ENCODE results near the gene CLDN6.
A peak's percentile ranks its signal among the peaks of the same experiment; 100 is the strongest.

CLDN6 gene

DNA sequence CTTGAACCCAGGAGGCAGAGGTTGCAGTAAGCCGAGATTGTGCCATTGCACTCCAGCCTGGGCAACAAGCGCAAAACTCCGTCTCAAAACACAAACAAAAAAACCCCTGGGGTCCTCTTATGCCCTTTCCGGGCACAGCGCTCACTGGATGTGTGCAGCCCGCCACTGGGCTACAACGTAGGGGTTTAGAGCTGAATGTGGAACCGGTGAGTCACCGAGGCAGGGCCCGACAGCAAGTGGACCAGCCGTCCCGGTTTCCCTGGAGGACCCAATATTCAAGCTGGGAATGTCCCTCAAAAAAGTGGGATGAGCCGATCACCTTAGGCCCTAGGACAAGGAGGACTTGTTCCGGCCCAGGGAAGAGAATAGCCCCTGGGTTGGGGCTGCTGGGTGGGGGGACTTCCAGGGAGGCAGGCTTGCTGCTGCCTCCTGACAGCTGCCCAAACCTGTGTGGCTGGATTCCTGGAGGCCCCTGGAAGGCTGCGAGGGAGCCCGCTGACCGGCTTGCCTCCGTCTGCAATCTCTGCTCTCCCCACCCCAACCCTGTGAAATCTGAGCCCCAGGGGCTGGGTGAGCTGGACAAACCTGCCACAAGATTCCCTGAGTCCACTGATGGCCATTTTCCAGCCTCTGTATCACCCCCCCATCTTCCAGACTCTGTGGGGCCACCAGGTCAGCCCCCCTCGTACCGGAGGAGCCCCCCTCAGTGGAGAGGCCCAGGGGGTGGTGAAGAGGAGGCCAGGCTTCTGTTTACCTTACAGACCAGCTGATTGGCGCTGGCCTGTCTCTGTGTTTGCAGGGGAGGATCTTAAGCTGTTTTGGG, 8.2 kb downstream of the CLDN6 start:
- TF ChIP-seq, protein P1, sequence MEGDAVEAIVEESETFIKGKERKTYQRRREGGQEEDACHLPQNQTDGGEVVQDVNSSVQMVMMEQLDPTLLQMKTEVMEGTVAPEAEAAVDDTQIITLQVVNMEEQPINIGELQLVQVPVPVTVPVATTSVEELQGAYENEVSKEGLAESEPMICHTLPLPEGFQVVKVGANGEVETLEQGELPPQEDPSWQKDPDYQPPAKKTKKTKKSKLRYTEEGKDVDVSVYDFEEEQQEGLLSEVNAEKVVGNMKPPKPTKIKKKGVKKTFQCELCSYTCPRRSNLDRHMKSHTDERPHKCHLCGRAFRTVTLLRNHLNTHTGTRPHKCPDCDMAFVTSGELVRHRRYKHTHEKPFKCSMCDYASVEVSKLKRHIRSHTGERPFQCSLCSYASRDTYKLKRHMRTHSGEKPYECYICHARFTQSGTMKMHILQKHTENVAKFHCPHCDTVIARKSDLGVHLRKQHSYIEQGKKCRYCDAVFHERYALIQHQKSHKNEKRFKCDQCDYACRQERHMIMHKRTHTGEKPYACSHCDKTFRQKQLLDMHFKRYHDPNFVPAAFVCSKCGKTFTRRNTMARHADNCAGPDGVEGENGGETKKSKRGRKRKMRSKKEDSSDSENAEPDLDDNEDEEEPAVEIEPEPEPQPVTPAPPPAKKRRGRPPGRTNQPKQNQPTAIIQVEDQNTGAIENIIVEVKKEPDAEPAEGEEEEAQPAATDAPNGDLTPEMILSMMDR (conservative IDR thresholded peaks at IDR 0.05; ENCODE audit: low read depth, low read length) = no peak
- H3K4me3 ChIP-seq (ENCODE audit: low read depth, low read length) = no peak overlapping the region
- DNase-seq (ENCODE audit: low read depth) = peak; percentile 24

DNA sequence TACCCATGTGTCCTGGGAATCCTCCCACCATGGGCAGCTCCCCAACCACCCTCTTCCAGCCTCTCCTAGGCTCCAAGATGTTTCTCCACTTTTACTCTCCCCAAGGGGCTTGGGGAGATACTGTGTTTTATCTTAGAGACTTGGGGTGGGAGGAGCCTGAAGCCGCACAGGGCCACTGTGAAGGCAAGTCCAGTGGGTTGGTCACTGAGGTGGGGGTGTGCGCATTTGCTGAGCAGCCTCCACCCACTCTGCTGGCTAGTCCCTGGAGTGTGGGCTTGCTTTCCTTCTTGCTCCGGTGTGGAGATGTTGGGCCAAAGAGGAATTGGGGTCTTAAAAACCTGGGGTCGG, 9.3 kb downstream of the CLDN6 start:
- TF ChIP-seq, protein P1 (conservative IDR thresholded peaks at IDR 0.05; ENCODE audit: low read depth, low read length) = no peak
- no peak for DNase-seq (ENCODE audit: low read depth)
- no peak overlapping the region for H3K4me3 ChIP-seq (ENCODE audit: low read depth, low read length)

DNA sequence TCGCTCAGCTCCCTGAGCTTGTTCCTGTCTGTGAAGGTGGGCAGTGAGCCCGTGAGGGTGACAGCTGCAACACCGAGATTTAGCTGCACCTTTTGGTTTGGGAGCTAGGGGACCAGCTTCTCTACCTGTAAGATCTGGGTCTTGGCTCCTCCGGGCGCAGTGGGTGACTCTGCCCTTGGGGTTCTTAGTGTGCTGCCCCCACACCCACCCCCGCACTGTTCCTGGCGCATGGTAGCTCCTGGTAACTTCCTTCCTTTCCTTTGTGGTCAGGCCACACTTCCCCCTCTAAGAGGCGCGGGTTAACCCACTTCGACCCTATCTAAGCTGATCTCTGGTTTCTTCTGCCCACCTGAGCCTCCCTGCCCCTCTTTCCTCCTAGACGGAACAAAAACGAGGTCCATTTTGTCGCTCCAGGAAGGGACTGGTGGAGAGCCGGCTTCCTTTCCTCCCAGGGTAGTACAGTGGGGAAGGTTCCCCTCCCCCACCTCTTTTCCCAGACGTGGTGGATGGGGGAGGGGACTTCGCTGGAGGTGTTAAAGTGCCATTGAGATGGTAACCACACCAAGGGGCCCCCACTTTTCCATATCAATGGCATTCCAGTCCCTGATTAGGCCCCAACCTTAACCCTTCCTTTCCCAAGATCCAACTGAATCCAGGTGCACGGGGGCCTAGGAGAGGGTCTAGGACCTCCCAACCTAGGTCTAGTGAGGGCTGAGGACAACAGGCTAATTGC, 9.9 kb downstream of the CLDN6 start:
- DNase-seq (ENCODE audit: low read depth) = no peak
- TF ChIP-seq, protein P1 (conservative IDR thresholded peaks at IDR 0.05; ENCODE audit: low read depth, low read length) = no peak
- no peak overlapping the region for H3K4me3 ChIP-seq (ENCODE audit: low read depth, low read length)

DNA sequence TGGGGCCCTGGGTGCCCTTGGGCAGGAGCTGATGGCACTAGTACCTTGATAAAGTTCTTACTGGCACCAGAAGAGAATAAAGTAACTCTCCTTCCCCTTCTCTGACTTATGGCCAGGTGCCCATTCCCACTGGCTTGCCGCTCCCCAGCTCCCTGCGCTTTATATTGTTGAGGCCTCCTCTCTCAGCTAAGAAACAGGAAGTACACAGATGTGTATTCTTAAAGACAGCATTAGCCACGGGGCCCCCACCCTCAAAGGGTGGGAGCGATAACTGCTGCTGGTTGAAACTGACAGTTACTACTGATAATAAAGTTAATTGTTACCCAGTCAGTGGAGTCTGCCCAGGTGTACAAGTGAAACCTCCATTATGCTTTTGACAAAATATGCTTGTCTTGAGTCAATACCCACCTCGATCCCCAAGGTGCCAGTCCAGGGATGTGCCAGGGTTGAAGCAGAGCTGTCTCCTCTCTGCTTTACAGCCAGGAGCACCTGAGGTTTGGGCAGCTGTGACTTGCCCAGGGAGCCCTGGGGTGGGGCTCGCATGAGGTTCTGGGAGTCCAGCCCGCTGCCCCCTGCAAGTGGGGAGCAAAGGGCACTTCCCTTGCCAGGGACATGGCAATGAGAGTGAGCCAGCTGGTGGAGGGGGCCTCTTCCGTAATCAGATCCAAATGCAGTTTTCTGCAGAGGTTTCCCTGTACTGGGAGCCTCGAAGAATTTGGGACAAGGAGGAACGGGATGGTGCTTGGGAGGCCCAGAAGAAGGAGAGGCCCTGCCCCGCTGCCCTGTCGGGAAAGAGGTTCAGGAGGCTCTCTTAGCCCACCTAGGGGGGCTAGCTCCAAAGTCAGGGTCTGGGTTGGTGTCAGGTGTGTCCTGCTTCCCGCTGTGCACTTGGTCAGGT, 10.7 kb downstream of the CLDN6 start:
- TF ChIP-seq, protein P1 (conservative IDR thresholded peaks at IDR 0.05; ENCODE audit: low read depth, low read length) = no peak
- H3K4me3 ChIP-seq (ENCODE audit: low read depth, low read length) = no peak overlapping the region
- no peak for DNase-seq (ENCODE audit: low read depth)

DNA sequence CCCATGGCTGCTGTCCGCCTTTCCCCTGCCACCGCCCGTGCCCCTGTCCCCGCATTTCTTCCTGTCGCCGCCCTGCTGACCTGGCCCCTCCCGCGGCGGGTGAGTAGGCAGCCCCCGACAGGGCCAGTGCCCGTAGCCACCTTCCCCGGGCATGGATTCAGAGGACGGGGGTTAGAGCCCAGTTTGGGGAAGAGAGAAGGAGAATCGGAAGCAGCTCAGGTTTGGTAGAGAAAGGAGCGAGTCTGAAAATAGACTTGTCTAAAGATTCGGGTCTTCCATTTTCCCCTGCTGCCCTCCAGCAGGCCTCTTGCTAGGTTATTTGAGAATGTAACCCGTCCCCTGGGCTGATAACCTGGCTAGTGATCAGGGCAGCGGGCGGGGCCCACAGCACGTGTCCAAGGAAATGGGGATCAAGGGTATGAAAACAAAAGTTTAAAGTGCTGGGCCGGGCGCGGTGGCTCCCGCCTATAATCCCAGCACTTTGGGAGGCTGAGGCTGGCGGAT, 13.2 kb downstream of the CLDN6 start:
- no peak overlapping the region for H3K4me3 ChIP-seq (ENCODE audit: low read depth, low read length)
- TF ChIP-seq, protein P1 (conservative IDR thresholded peaks at IDR 0.05; ENCODE audit: low read depth, low read length) = no peak
- no peak for DNase-seq (ENCODE audit: low read depth)

DNA sequence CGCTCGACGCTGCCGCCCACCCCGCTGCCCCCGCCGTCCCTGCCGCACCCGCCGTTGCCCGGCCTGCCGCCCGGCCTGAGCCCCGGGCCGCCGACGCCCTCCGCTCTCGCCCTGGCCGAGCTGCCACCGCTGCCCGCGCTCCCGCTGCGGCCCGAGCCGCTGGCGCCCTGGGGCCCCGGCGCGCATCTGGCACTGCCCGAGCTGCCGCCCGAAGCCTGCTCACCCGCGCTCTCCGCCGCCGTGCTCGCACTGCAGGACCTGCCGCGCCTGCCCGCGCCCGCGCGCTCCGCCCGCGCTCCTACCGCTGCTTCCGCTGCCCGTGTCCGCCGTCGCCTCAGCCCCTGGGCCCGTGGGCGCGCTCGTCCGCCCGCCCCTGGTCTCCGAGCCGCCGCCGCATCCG, 13.7 kb downstream of the CLDN6 start:
- TF ChIP-seq, protein P1 (conservative IDR thresholded peaks at IDR 0.05; ENCODE audit: low read depth, low read length) = no peak
- DNase-seq (ENCODE audit: low read depth) = no peak
- no peak overlapping the region for H3K4me3 ChIP-seq (ENCODE audit: low read depth, low read length)

Data from choroid plexus epithelial cell (primary cell).